Globus pallidus (tissue), 1 donor: ENCODE data around the gene RTN4RL1.

Experiments used
- DNase-seq: peaks from one replicate; pipeline ENCODE4 v3.0.0-alpha.2; 2015; ENCODE audit warnings: low spot score

The RTN4RL1 gene

DNA sequence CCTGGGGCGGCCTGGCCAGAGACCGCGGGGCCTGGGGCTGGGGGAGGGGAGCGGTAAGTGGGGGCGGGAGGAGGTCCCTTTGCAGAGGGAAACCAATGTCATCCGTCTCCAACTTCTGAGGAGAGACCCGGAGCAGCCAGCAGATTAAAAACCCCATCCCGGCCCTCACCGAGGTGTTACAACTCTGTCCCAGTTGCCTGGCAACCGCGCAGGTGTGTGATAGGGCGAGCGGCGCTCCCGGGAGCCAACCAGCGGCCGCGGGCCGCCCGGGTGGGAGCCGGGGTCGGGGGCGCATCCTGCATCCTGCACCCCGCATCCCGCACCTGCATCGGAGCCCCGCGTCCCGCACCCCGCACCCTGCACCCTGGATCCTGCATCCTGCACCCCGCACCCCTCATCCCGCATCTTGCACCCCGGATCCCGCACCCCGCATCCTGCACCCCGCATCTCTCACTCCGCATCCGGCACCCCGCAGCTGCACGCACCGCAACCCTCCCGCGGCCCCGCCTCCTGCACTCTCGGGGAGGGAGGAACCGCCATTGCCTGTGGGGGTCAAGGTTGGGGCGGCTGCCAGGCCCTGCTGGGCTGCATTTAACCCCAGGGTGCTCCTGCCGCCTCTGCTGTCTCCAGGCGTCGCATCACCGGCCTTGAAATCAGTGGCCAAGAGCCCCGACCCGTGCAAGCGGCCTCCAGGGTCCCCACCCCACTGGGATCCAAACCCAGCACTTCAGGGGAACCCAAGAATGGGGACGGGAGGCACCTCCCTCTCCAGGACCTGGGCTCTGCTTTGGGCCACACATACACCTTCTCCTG lies 47.3 kb downstream of the RTN4RL1 start:
- DNase-seq: no peak

DNA sequence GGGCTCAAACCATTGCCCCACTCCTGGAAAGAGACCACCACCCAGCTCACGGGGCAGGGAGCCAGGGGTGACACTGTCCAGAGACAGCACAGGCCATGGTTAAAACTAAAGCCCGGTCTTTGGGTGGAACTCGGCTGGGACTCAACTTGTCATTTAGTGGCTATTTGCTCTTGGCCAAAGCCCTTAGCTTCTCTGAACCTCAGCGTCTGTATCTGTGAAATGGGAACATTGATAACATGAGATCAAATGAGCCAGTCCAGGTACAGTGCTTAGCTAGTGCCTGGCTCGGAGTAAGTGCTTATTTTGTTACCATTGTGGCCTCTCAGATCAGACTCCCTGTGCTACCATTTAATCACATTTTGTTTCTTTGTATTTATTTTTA lies 48.5 kb downstream of the RTN4RL1 start:
- no peak for DNase-seq

DNA sequence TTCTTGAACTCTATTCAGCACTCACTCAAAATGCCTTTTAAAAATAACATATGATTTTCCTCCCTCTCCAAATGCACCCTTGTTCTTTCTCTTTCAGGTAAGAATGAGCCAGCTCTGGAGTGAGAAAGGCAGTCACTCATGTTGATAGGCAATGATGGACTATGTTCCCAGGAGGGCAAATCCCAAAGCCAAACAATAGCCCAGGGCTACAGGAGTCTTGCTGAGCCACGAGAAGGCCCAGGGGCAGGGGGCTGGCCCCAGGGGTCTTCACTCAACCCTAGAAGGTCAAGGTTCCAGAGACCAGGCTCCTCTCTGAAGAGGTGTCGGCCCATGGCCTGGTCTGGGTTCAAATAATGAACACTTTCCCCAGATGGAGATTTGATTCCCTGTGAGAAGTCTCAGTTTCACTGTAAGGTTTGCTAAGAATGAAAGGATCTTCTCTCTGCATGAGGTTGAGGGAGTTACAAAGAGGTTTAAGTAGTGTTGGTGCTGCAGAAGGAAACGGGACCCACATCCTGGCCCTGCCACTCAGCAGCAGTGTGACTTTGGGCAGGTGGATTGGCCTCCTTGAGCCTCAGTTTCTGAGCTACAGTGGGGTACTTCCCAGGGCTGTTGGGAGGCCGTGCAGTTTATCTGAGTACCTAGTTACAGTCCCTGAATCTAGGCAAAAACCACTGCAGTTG lies 49.0 kb downstream of the RTN4RL1 start:
- DNase-seq: no peak

DNA sequence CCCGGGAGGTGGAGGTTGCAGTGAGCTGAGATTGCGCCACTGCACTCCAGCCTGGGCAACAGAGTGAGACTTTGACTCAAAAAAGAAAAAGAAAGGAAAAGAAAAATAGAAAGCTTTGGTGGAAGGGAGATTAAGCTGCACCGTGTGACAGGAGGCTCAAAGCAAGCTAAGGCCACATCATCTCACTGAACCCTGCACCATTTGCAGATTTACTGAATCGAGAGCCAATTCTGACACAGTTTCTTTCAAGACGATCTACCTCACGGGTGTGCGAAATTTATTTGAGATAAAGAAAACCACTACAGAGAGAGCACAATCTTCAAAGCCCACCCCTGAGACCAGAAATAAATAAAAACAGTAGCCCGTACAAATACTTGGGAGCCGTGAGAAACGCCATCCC lies 49.6 kb downstream of the RTN4RL1 start:
- DNase-seq: no peak

DNA sequence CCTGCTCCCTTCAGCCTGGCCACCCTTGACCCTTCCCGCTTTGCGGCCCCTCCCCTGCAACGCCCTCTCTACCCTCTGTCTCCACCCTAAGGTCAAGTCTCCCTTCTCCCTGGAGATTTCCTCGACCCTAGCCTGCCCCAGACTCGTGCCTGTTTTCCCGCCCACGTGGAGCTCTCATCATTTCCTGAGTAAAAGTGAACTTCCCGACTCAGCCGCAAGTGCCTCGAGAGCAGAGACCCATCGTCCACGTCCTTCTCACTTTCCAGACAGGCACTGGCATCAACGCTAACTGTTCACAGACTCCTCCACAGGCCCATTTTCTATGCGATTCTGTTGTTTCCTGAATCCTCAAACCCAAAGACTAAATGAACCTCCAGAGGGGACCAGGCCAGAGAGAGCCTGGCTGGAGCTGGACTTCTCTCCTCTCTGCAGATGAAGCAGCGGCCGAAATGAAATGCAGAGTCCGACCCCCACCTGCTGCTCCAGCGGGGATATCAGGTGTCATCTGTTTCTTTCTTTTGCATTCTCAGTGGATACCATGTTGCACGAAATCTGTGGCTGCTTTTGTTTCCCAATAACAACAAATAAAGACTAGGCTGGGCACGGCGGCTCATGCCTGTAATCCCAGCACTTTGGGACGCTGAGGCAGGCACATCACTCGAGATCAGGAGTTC lies 52.5 kb downstream of the RTN4RL1 start:
- DNase-seq: no peak

DNA sequence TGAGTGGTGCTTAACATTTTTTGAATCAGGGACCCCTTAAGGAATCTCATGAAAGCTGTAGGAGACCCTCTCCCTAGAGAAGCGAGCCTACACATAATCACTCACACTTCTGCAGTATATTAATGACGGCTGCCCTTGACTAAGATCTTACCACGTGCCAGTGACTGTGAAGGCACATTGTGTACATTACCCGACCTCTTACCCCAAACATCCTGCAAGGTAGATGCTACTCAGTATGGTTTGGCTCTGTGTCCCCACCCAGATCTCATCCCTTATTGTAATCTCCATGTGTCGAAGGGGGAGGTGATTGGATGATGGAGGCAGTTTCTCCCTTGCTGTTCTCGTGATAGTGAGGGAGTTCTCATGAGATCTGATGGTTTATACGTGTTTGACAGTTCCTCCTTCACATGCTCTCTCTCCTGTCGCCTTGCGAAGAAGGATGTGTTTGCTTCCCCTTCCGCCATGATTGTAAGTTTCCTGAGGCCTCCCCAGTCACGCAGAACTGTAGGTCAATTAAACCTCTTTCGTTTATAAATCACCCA lies 54.2 kb downstream of the RTN4RL1 start:
- no peak for DNase-seq

DNA sequence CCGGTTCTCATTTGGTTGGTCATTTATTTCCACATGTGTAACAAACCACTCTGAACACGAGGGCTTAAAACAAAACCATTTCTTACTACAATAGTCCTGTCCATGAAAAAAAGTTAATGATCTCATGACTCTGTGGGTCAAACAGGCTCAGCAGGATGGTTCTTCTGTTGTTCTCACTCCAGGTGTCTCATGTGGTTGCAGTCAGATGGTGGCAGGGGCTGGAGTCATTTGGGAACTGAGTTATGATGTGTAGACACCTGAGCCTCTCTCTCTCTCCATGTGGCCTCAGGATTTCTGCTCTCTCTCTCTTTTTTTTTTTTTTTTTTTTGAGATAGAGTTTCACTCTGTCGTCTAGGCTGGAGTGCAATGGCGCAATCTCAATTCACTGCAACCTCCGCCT lies 55.4 kb downstream of the RTN4RL1 start:
- no peak for DNase-seq

DNA sequence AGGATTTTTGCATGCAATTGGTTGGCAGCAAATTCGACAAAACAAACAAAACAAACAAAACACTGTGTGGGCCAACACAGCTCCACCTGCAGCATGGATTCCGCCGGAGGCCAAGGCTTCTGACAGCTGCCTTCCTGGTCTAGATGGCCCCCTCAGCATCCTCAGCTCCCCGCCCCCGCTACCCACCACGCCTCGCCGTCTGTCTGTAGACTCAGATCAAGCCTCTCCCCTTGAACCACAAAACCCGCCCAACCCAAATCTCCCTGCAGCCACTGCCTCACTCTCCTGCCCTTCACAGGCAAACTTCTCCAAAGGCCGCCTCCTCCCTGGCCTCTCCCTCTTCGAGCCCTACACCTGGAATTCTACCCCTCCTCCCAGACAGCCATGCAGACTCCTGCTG lies 57.9 kb downstream of the RTN4RL1 start:
- DNase-seq: no peak

DNA sequence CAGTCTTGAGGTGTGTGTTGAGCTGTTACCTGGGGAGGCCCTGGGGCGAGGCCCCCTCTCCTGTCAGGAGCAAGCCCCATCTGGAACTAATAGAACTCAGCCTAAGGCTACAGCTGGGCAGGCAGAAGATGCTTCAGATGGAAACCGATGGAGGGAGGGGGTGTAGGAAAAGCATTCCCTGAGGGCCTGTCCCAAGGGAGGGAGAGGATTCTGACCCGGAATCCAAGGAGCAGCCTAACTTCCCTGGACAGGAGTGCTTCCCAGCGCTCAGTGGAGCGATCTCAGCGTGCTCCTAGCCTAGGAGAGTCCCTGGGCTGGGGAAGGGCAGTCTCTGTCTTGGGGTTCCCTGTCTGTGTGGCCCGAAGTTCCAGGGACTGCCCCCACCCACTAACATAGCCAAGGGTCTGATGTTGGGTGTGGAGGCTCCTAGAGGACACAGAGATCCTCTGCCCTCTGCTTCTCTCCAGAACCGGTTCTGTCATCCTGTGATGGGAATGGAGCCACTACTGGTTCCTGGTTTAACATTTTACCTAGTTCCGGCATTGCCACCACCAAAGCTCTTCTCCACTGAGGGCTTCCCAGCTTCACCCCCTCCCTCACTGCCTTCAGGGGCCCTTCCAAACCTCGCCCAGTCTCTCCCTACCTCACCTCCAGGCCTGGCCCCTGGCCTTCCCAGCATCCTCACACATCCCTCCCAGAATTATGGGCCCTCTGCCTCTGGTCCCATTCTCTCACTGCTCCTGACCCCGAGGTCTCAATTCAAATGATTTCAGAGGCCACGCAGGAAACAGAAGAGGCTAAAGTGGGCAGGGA lies 58.7 kb downstream of the RTN4RL1 start:
- DNase-seq: no peak

DNA sequence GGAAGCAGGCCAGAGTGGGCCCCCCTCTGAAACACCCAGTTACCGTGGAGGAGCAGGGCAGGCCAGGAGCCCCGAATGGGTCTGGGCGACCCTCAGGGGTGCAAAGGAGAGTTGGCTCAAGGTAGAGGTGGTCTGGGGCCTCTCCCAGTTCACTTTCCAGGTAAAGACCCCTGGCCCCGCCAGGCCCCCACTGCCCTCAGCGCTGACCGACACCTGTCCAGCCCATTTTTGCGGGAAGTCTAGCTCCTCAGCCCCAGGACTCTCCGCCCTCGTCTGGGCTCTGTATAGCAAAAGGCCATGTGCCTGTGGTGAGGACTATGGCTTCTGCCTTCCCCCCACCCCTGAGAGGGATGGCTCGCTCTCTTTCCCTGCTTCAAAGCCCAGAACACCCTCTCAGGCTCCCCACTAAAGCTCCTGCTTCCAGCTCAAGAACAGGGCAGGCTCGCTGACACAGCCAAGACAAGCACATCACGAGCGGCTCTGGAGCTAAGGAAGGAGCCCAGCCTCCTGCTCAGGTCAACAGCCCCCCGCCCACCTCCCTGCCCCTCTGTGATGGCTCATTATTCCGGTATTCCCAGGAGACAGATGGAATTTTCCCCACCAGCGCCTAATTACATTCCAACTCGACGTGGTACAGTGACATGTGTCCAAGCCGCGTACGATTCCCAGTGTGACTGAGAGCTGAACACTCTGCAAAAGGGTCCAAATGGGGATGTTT lies 59.4 kb downstream of the RTN4RL1 start:
- DNase-seq: no peak

DNA sequence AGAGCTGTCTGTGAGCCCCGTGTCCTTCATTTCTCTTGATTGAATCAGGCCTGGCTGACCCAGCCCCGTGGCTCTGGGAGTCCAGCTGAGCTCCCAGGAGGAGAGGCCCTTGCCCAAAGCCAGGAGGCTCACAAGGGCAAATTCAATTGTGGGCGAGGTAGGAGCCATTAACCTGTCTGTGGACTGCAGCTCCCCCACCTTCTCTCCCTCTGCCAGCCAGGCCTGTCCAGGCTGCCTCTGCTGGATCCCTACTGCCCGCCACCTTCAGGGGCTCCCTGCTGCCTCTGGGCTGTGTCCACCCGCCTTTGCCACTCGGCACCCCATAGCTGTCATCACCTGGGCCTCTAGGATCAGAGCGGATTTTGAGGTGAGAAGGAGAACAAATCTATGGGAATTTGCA lies 61.9 kb downstream of the RTN4RL1 start:
- no peak for DNase-seq

DNA sequence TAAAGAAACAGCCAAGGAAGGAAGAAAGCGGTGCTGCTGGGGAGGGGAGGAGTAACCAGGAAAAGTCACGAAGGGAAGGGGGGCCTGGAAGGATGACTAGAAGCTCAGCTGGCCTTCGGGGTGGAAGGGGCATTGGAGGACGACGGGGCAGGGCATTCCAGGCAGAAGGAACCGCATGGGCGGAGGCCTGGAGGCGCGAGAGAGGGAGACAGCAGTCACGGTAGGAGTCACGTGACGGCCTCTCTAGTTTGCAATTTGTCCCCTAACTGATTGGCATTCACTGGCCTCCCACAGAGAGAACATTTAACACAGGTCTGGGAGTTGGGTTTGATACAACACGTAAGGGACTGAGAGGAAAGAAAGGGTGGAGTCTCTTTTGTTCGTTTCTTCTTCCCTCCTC lies 63.9 kb downstream of the RTN4RL1 start:
- no peak for DNase-seq

DNA sequence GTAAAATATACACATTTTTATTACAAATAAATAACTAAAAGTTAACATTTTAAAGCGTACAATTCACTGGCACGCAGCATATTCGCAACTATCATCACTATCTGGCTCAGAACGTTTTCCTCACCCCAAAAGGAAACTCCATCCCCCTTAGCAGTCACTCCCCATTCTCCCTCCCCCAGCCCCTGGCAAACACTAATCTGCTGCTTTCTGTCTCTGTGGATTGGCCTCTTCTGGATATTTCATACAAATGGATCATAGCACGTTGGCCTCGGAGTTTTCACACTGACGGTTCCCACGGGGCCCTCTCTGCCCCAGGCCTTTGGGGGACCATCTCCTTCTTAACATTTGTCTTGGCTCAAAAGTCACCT lies 64.6 kb downstream of the RTN4RL1 start:
- no peak for DNase-seq

DNA sequence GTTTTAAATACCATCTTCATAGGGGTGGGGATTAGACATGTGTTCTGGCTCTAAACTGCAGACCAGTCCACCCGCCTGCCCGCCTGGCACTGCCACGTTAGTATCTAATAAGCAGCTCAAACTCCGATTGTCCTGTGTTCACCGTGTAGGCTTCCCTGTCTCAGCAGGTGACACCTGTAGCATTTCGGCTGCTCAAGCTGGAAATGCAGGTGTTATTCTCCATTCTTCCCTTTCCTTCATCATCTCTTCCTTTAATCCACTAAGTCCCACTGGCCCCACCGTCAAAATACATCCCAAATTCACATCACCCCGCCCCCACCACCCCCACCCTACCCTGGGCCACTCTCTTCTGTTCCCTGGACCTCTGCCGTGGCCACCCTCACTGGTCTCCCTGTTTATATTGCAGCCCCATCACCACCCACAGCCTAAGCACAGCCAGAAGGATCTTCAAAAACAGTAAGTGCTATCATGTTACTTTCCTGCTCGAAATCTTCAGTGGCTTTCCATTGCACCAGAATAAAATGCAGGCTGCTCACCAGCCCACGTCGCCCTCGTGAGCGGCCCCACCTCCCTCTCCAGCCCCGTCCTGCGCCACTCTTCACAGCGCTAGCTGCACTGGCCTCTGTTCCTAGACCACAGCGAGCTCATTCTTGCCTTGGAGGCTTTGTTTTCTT lies 65.1 kb downstream of the RTN4RL1 start:
- no peak for DNase-seq

DNA sequence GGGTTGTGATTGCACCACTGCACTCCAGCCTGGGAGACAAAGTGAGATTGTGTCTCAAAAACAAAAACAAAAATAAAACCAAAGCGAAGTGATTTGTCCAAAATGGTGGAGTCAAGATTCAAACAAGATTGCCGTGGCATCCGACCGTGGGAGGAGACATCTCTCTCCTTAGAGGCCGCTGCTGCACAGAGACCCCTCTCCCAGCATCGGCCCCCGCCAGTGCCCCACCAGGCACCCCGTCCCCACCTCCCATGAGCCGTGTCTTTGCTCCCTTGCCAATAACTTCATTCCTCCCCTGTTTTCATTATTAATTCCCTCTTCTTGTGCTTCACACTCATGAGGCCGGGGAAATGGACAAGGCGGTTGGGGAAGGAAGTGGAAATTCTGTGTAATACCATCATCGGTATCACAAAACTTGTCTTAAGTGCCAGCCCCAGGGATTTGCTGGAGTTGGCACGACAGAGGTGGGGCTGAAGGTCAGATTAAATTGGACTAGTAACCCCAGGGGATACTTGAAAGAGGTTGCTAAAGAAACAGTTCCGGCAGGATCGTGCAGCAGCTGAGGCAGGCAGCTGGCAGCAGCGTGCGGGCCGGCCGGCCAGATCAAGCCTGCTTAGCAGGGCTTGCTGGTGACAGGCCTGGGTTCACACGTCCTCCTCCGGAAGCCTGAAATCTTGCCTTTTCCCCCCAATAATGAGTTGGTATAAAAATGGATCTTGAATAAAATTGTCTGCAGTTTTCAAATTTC lies 66.8 kb downstream of the RTN4RL1 start:
- no peak for DNase-seq

DNA sequence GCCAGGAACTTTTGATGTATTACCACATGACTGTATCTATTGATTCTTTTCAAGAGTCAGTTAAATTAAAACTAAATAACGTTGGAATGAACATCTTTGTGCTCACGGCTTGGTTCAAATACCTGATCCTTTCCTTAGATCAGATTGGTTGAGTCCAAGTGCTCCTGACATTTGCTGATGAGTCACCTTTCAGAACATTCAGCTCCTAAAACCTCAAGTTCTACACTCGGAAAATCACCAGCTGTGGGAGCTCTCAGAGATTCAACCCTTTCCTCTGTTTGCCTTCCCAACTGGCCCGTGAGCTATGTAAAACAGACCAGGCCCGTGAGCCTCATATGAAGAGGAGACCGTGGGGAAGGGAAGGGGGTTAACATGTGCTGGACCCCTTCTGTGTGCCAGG lies 68.1 kb downstream of the RTN4RL1 start:
- DNase-seq: no peak

DNA sequence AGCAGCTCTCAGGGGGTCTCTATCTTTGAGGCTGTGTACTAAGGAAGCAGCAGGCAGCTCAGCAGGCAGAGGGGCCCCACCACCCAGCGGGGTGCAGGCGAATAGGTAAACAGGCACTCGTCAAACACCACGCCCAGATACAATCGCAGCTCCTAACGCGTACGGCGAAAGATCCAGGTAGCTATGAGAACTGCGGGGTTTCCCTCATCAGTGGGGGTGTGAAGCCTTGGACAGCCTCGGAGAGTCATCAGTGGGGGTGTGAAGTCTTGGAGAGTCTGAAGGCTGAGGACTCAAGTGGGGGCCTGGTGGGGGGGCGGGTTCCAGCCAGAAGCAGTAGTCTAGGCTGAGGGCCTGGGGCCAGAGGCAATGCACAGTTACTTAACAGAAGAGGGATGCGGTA lies 69.0 kb downstream of the RTN4RL1 start:
- no peak for DNase-seq

DNA sequence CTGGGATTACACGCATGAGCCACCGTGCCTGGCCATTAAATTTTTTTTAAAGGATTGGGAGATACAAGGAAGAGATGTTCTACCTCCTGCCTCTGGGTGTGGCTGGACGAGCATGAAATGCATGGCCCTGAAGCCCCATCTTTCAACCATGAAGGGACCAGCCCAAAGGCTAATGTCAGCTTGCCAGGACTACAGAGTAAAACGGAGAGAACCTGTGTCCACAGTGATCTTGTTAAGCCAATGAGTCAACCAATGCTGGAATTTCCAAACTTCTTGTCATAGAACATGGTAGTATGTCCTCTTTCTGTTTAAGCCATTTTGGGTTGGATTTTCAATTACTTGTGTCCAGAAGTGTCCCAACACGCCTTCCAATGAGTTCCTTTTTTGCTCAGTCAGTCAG lies 71.3 kb downstream of the RTN4RL1 start:
- no peak for DNase-seq

DNA sequence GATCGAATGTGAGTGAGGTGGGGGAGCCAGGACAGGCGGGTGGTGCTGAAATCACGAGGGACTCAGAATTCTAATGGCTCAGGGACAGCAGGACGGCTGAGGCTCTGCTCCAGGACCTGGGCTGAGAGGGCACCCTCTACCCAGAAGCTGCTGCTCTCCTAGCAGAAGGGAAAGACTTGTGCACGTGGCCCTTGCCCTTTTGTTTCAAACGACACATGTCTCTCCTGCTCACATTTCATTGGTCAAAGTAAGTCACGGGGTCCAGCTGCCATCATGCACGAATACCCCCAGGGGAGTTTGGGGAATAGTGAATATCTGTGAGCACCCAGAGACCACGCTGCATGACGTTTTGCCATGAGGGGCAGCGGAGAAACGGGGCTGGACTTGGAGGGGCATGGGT lies 73.2 kb downstream of the RTN4RL1 start:
- no peak for DNase-seq

DNA sequence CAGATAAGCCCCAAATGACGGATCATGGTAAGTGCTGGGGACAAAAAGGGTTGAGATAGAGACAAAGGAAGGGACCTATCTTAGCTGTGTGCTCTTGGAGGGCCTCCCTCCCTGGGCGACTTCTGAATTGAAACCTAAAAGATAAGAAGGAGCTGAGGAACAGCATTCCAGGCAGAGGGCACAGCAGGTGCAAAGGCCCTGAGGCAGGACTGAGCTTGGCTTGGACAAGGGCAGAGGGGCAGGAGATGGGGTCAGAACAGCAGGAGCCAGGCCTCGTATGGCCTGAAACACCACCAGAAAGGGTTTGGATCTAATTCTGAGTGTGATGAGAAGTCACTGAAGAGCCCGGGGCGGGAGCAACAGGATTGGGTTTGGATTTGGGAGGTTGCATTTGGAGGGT lies 75.4 kb downstream of the RTN4RL1 start:
- no peak for DNase-seq
